Activated naive CD4-positive, alpha-beta T cell treated with anti-CD3 and anti-CD28 coated beads for 36 hours (primary cell): Measurements from ENCODE around the gene ZNF512. TPM values are rescaled to one million over a fixed set of nuclear protein-coding genes. Genes with fewer than 3 reads are reported as not detected.

Source experiments
- CTCF ChIA-PET: fragments of 350-600 bp; sonication (Branson Sonifier 250); formaldehyde crosslinking; loops from one replicate; lab custom pipeline; 2021; ENCODE audit warnings: antibody characterized with exemption; lab: Charles Lee
- DNase-seq: peaks from one replicate; pipeline ENCODE4 v3.0.0-alpha.2; 2020
- H3K27ac Mint-ChIP-seq: one replicate; pipeline ENCODE4 v1.8.0; 2021; ENCODE audit warnings: mild to moderate bottlenecking, mixed read lengths
- H3K27me3 Mint-ChIP-seq: one replicate; pipeline ENCODE4 v1.8.0; 2021; ENCODE audit warnings: low read depth, mixed read lengths
- H3K36me3 Mint-ChIP-seq: one replicate; pipeline ENCODE4 v1.8.0; 2021; ENCODE audit warnings: low read depth, mixed read lengths
- H3K4me1 Mint-ChIP-seq: one replicate; pipeline ENCODE4 v1.8.0; 2021; ENCODE audit warnings: low read depth, mixed read lengths
- H3K4me3 Mint-ChIP-seq: one replicate; pipeline ENCODE4 v1.8.0; 2021; ENCODE audit warnings: mild to moderate bottlenecking, moderate library complexity, mixed read lengths
- H3K9me3 Mint-ChIP-seq: one replicate; pipeline ENCODE4 v1.8.0; 2021; ENCODE audit warnings: mixed read lengths
- intact Hi-C: fragments of 100-400 bp; cut with micrococcal nuclease; formaldehyde crosslinking; loops from one replicate; pipeline ENCODE4 v1.15.1; 2023
- total RNA-seq, 2 experiments: library from RNA; stranded (reverse); gene quantifications; one replicate each; pipeline ENCODE4 v1.2.3, GENCODE V29; 2021

The ZNF512 gene
- total RNA-seq, 2 experiments from 2014 or later = 34.7 to 35.8 TPM

DNA sequence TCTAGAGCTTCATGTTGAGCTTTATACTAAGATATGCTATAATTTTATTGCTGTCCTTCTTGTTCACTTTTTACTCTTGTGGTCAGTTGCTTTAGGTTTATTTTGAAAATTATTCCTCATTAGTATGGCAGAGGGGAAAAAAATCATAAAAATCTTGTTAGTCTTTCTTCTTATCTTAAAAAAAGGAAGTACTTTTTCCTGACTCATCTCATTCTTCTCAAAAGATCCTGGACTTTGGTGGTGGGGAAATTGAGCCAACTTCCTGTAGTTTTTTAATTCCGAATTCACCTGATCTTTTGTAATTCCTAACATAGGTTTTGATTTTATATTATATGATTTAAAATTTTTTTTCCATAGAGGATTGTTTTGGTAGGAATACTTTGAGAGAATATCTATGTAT lies 84.6 kb downstream of the ZNF512 start:
- Mint-ChIP-seq H3K27me3 (no peaks in the 10 kb centered on the region), H3K9me3 (no peaks in the 10 kb centered on the region), H3K27ac (no peak overlapping the region), H3K36me3 (peaks cover 18% of the 10 kb centered on the region), H3K4me1 (peaks cover 37% of the 10 kb centered on the region), H3K4me3 (no peak overlapping the region)
- CTCF ChIA-PET = interaction anchor here (2.4 kb wide), 1 partner anchor 16 kb away, joined by 11 read pairs; no protein-coding TSS in a partner anchor
- intact Hi-C loops = no loop called here
- no peak for DNase-seq

DNA sequence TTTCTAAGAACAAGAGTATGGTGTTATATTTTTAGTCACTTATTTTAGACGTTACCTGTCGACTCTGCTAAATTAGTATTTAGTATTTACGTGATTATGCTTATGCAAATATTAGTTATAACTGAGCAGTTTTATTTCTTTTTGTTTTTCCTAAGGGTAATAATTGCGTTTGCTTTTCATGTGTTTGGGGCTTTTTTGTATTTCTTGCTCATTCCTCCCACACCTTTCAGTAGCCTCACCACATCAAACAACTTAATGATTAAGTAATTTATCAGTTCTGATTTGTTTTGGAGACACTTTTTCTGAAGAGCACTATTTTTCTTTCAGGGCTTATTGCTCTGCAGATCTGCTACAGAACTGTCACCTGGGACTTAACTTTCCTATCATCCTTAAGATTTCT lies 88.4 kb downstream of the ZNF512 start:
- Mint-ChIP-seq H3K36me3 (peaks cover 27% of the 10 kb centered on the region), H3K27me3 (no peaks in the 10 kb centered on the region), H3K9me3 (no peaks in the 10 kb centered on the region), H3K4me3 (no peak overlapping the region), H3K4me1 (peaks cover 16% of the 10 kb centered on the region), H3K27ac (no peak overlapping the region)
- DNase-seq = no peak
- intact Hi-C loops = no loop called here
- CTCF ChIA-PET = interaction anchor here (3.4 kb wide), 1 partner anchor 12 kb away, joined by 18 read pairs; no protein-coding TSS in a partner anchor

Other genes with a start within 250 kb of the ZNF512 start
- gene GTF3C2, start 226.3 kb upstream of the ZNF512 start, total RNA-seq = 10 to 100 TPM; 62.9 to 72.3 TPM
- 10 to 100 TPM; 24.4 to 25.2 TPM for gene EIF2B4, start 212.7 kb upstream of the ZNF512 start, total RNA-seq
- 10 to 100 TPM; 68.5 to 75.5 TPM for gene SNX17, start 212.4 kb upstream of the ZNF512 start, total RNA-seq
- 1 to 10 TPM; 4.9 to 5.2 TPM for gene ZNF513, start 202.3 kb upstream of the ZNF512 start, total RNA-seq
- 100 to 1,000 TPM in 1 of 2 experiments, 10 to 100 TPM in 1; 92.3 to 101 TPM for gene PPM1G, start 173.5 kb upstream of the ZNF512 start, total RNA-seq
- gene NRBP1, start 154.4 kb upstream of the ZNF512 start, total RNA-seq = 10 to 100 TPM; 60.0 to 63.3 TPM
- gene KRTCAP3, start 140.7 kb upstream of the ZNF512 start, total RNA-seq = 1 to 10 TPM; 5.0 to 6.7 TPM
- gene IFT172, start 93.3 kb upstream of the ZNF512 start, total RNA-seq = 10 to 100 TPM in 1 of 2 experiments, 1 to 10 TPM in 1; 9.2 to 12.7 TPM
- not detected for gene FNDC4, start 87.8 kb upstream of the ZNF512 start, total RNA-seq
- not detected for gene GCKR, start 86.2 kb upstream of the ZNF512 start, total RNA-seq
- gene CCDC121, start 46.0 kb downstream of the ZNF512 start, total RNA-seq = under 1 TPM; 0.17 to 0.30 TPM
- gene GPN1, start 46.0 kb downstream of the ZNF512 start, total RNA-seq = 10 to 100 TPM; 44.9 to 45.1 TPM
- 10 to 100 TPM; 27.8 to 29.7 TPM for gene SUPT7L, start 80.6 kb downstream of the ZNF512 start, total RNA-seq
- gene SLC4A1AP, start 80.8 kb downstream of the ZNF512 start, total RNA-seq = 10 to 100 TPM; 21.2 to 22.2 TPM
- gene MRPL33, start 188.7 kb downstream of the ZNF512 start, total RNA-seq = 10 to 100 TPM; 57.4 to 60.5 TPM